ENCODE data around the gene ST3GAL3. TPM values are rescaled to one million over a fixed set of nuclear protein-coding genes. Genes with fewer than 3 reads are reported as not detected.

ST3GAL3 gene
- total and polyA plus RNA-seq, 2 experiments from 2014 or later = 4.5 to 7.0 TPM

DNA sequence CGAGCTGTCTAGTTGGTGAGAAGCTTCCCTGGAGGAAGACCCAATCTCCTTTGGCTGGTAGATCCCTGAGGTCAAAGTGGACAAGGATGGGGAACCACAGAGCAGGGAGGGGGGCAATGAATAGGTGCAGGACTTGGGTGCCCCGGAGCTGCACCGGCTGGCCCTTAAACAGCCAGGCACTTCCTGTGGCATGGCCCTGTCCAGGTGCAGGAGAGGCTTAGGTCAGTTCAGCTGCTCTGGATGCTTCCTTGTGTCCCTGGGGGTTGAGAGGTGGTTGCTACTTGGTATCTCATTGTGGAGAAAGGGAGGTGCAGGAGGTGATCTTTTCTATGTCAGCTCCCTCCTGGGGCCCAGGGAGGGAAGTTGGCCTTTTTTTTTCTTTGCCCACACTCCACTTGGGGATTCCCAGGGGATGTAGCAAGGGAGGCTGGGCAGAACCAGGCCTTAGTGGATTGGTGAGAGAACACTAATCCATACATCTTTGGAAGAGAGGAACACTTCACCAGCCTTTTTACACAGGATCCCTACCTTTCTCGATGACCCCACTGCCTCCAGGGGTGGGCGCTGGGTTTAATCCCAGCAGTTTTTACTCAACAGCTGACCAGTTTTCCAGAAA is 1.2 kb upstream of the ST3GAL3 start:
- Histone ChIP-seq H3K27ac (ENCODE audit: low read depth) (peak overlapping the region; percentile 79), H3K4me3 (peak overlapping the region; percentile 92), H3K27me3 (ENCODE audit: insufficient read depth) (no peaks in the 10 kb centered on the region), H3F3A (replicated peaks; ENCODE audit: low read depth) (peaks cover 47% of the 10 kb centered on the region), H4K20me1 (replicated peaks; ENCODE audit: insufficient read depth) (peaks cover 35% of the 10 kb centered on the region), H3K36me3 (ENCODE audit: insufficient read depth) (peaks cover 40% of the 10 kb centered on the region), H3K4me2 (peak overlapping the region; percentile 94), H3K79me2 (replicated peaks; ENCODE audit: insufficient read depth) (peaks cover 9% of the 10 kb centered on the region), H3K9me2 (ENCODE audit: insufficient read depth) (no peaks in the 10 kb centered on the region), H2AFZ (no peak overlapping the region), H3K4me1 (ENCODE audit: insufficient read depth) (peaks cover 11% of the 10 kb centered on the region; the same call in 1 of the 2 replicates)
- peak; percentile 1 for ATAC-seq
- peak overlapping the region; percentile 85 for H3K4me3 Mint-ChIP-seq
- H3K36me3 Mint-ChIP-seq (ENCODE audit: low read depth) = peaks cover 44% of the 10 kb centered on the region
- no peaks in the 10 kb centered on the region for H3K9me3 Mint-ChIP-seq
- H3K4me1 Mint-ChIP-seq = peaks cover 32% of the 10 kb centered on the region
- peak; percentile 50 for DNase-seq (ENCODE audit: low spot score)
- H3K27ac Mint-ChIP-seq = peak overlapping the region; percentile 92; the same call in 1 of the 2 replicates
- TF ChIP-seq POLR2AphosphoS5 (IDR thresholded peaks at IDR 0.05; ENCODE audit: low read depth) (no peak), CREB1 (CRISPR knock-in tag; IDR thresholded peaks at IDR 0.05; ENCODE audit: low read depth) (no peak), NANOG (IDR thresholded peaks at IDR 0.05; ENCODE audit: borderline replicate concordance) (no peak), EZH2phosphoT487 (IDR thresholded peaks at IDR 0.05; ENCODE audit: unreplicated experiment) (no peak), EZH2 (IDR thresholded peaks at IDR 0.05; ENCODE audit: low read depth, unreplicated experiment) (no peak), ZNF114 (CRISPR knock-in tag; IDR thresholded peaks at IDR 0.05) (no peak), JUNB (IDR thresholded peaks at IDR 0.05; ENCODE audit: unreplicated experiment) (no peak), STAT1 (IDR thresholded peaks at IDR 0.05; ENCODE audit: unreplicated experiment) (no peak), ZNF331 (CRISPR knock-in tag; IDR thresholded peaks at IDR 0.05; ENCODE audit: low read depth) (no peak)
- TF ChIP-seq, protein P1, sequence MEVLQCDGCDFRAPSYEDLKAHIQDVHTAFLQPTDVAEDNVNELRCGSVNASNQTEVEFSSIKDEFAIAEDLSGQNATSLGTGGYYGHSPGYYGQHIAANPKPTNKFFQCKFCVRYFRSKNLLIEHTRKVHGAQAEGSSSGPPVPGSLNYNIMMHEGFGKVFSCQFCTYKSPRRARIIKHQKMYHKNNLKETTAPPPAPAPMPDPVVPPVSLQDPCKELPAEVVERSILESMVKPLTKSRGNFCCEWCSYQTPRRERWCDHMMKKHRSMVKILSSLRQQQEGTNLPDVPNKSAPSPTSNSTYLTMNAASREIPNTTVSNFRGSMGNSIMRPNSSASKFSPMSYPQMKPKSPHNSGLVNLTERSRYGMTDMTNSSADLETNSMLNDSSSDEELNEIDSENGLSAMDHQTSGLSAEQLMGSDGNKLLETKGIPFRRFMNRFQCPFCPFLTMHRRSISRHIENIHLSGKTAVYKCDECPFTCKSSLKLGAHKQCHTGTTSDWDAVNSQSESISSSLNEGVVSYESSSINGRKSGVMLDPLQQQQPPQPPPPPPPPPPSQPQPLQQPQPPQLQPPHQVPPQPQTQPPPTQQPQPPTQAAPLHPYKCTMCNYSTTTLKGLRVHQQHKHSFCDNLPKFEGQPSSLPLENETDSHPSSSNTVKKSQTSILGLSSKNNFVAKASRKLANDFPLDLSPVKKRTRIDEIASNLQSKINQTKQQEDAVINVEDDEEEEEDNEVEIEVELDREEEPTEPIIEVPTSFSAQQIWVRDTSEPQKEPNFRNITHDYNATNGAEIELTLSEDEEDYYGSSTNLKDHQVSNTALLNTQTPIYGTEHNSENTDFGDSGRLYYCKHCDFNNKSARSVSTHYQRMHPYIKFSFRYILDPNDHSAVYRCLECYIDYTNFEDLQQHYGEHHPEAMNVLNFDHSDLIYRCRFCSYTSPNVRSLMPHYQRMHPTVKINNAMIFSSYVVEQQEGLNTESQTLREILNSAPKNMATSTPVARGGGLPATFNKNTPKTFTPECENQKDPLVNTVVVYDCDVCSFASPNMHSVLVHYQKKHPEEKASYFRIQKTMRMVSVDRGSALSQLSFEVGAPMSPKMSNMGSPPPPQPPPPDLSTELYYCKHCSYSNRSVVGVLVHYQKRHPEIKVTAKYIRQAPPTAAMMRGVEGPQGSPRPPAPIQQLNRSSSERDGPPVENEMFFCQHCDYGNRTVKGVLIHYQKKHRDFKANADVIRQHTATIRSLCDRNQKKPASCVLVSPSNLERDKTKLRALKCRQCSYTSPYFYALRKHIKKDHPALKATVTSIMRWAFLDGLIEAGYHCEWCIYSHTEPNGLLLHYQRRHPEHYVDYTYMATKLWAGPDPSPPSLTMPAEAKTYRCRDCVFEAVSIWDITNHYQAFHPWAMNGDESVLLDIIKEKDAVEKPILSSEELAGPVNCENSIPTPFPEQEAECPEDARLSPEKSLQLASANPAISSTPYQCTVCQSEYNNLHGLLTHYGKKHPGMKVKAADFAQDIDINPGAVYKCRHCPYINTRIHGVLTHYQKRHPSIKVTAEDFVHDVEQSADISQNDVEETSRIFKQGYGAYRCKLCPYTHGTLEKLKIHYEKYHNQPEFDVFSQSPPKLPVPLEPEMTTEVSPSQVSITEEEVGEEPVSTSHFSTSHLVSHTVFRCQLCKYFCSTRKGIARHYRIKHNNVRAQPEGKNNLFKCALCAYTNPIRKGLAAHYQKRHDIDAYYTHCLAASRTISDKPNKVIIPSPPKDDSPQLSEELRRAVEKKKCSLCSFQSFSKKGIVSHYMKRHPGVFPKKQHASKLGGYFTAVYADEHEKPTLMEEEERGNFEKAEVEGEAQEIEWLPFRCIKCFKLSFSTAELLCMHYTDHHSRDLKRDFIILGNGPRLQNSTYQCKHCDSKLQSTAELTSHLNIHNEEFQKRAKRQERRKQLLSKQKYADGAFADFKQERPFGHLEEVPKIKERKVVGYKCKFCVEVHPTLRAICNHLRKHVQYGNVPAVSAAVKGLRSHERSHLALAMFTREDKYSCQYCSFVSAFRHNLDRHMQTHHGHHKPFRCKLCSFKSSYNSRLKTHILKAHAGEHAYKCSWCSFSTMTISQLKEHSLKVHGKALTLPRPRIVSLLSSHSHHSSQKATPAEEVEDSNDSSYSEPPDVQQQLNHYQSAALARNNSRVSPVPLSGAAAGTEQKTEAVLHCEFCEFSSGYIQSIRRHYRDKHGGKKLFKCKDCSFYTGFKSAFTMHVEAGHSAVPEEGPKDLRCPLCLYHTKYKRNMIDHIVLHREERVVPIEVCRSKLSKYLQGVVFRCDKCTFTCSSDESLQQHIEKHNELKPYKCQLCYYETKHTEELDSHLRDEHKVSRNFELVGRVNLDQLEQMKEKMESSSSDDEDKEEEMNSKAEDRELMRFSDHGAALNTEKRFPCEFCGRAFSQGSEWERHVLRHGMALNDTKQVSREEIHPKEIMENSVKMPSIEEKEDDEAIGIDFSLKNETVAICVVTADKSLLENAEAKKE (CRISPR knock-in tag; IDR thresholded peaks at IDR 0.05) = no peak
- TF ChIP-seq, protein P2, sequence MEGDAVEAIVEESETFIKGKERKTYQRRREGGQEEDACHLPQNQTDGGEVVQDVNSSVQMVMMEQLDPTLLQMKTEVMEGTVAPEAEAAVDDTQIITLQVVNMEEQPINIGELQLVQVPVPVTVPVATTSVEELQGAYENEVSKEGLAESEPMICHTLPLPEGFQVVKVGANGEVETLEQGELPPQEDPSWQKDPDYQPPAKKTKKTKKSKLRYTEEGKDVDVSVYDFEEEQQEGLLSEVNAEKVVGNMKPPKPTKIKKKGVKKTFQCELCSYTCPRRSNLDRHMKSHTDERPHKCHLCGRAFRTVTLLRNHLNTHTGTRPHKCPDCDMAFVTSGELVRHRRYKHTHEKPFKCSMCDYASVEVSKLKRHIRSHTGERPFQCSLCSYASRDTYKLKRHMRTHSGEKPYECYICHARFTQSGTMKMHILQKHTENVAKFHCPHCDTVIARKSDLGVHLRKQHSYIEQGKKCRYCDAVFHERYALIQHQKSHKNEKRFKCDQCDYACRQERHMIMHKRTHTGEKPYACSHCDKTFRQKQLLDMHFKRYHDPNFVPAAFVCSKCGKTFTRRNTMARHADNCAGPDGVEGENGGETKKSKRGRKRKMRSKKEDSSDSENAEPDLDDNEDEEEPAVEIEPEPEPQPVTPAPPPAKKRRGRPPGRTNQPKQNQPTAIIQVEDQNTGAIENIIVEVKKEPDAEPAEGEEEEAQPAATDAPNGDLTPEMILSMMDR (conservative IDR thresholded peaks at IDR 0.05; ENCODE audit: low read depth in 2 of 2) = no peak
- TF ChIP-seq, protein P3, sequence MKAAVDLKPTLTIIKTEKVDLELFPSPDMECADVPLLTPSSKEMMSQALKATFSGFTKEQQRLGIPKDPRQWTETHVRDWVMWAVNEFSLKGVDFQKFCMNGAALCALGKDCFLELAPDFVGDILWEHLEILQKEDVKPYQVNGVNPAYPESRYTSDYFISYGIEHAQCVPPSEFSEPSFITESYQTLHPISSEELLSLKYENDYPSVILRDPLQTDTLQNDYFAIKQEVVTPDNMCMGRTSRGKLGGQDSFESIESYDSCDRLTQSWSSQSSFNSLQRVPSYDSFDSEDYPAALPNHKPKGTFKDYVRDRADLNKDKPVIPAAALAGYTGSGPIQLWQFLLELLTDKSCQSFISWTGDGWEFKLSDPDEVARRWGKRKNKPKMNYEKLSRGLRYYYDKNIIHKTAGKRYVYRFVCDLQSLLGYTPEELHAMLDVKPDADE (IDR thresholded peaks at IDR 0.05) = no peak
- TF ChIP-seq, protein P4, sequence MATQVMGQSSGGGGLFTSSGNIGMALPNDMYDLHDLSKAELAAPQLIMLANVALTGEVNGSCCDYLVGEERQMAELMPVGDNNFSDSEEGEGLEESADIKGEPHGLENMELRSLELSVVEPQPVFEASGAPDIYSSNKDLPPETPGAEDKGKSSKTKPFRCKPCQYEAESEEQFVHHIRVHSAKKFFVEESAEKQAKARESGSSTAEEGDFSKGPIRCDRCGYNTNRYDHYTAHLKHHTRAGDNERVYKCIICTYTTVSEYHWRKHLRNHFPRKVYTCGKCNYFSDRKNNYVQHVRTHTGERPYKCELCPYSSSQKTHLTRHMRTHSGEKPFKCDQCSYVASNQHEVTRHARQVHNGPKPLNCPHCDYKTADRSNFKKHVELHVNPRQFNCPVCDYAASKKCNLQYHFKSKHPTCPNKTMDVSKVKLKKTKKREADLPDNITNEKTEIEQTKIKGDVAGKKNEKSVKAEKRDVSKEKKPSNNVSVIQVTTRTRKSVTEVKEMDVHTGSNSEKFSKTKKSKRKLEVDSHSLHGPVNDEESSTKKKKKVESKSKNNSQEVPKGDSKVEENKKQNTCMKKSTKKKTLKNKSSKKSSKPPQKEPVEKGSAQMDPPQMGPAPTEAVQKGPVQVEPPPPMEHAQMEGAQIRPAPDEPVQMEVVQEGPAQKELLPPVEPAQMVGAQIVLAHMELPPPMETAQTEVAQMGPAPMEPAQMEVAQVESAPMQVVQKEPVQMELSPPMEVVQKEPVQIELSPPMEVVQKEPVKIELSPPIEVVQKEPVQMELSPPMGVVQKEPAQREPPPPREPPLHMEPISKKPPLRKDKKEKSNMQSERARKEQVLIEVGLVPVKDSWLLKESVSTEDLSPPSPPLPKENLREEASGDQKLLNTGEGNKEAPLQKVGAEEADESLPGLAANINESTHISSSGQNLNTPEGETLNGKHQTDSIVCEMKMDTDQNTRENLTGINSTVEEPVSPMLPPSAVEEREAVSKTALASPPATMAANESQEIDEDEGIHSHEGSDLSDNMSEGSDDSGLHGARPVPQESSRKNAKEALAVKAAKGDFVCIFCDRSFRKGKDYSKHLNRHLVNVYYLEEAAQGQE (IDR thresholded peaks at IDR 0.05; ENCODE audit: unreplicated experiment) = no peak
- peaks cover 21% of the 10 kb centered on the region for H3K27me3 Mint-ChIP-seq (ENCODE audit: insufficient read depth, low read depth, poor library complexity)

All from GM23338 (cell line).